Neural progenitor cell (in vitro differentiated cells): Measurements from ENCODE around the gene SND1. TPM values are rescaled to one million over a fixed set of nuclear protein-coding genes. Genes with fewer than 3 reads are reported as not detected.

Experiments used
- DNase-seq: peaks from one replicate; pipeline ENCODE4 v3.0.0-alpha.2; 2016; ENCODE audit warnings: low spot score
- H2AFZ ChIP-seq: fragments of 200-600 bp; sonication (generic); replicated peaks from 2 replicates; pipeline ENCODE4 v1.6.1; 2016; ENCODE audit warnings: antibody characterized with exemption
- H3F3A ChIP-seq: fragments of 200-600 bp; sonication (generic); 2 replicates; pipeline ENCODE4 v1.6.1; 2016; ENCODE audit warnings: antibody characterized with exemption, low read depth
- H3K27ac ChIP-seq: fragments of 200-600 bp; sonication (generic); 2 replicates; pipeline ENCODE4 v1.5.1; 2016; ENCODE audit warnings: mild to moderate bottlenecking
- H3K27me3 ChIP-seq: fragments of 200-600 bp; sonication (generic); 2 replicates; pipeline ENCODE4 v1.6.1; 2016; ENCODE audit warnings: mild to moderate bottlenecking, moderate library complexity
- H3K36me3 ChIP-seq: fragments of 200-600 bp; sonication (generic); 2 replicates; pipeline ENCODE4 v1.5.1; 2016
- H3K4me1 ChIP-seq: fragments of 200-600 bp; sonication (generic); 2 replicates; pipeline ENCODE4 v1.6.1; 2016; ENCODE audit warnings: mixed run types
- H3K4me2 ChIP-seq: fragments of 200-600 bp; sonication (generic); 2 replicates; pipeline ENCODE4 v1.6.1; 2016
- H3K4me3 ChIP-seq: fragments of 200-600 bp; sonication (generic); 2 replicates; pipeline ENCODE4 v1.5.1; 2016
- H3K79me2 ChIP-seq: fragments of 200-600 bp; sonication (generic); 2 replicates; pipeline ENCODE4 v1.6.1; 2016; ENCODE audit warnings: low read depth
- H3K9ac ChIP-seq: fragments of 200-600 bp; sonication (generic); 2 replicates; pipeline ENCODE4 v1.6.1; 2016
- H3K9me3 ChIP-seq: fragments of 200-600 bp; sonication (generic); 2 replicates; pipeline ENCODE4 v1.5.1; 2016; ENCODE audit warnings: low read depth
- H4K20me1 ChIP-seq: fragments of 200-600 bp; sonication (generic); 2 replicates; pipeline ENCODE4 v1.6.1; 2016; ENCODE audit warnings: low read depth
- H3K27ac Mint-ChIP-seq: 3 replicates; pipeline ENCODE4 v1.8.0; 2021; ENCODE audit warnings: mixed read lengths
- H3K27me3 Mint-ChIP-seq: 2 replicates; pipeline ENCODE4 v1.8.0; 2022; ENCODE audit warnings: low read depth, mild to moderate bottlenecking, inconsistent platforms, moderate library complexity, mixed read lengths; ENCODE audit not compliant: insufficient read depth
- H3K36me3 Mint-ChIP-seq: 3 replicates; pipeline ENCODE4 v1.8.0; 2021; ENCODE audit warnings: mixed read lengths
- H3K4me1 Mint-ChIP-seq: 3 replicates; pipeline ENCODE4 v1.8.0; 2021; ENCODE audit warnings: mixed read lengths
- H3K4me3 Mint-ChIP-seq: 3 replicates; pipeline ENCODE4 v1.8.0; 2021; ENCODE audit warnings: mild to moderate bottlenecking, moderate library complexity, mixed read lengths
- H3K9me3 Mint-ChIP-seq: 3 replicates; pipeline ENCODE4 v1.8.0; 2020; ENCODE audit warnings: mixed read lengths
- CTCF ChIP-seq: fragments of 200-600 bp; sonication (generic); IDR thresholded peaks from 2 replicates; pipeline ENCODE4 v1.5.1; 2017; ENCODE audit warnings: antibody characterized with exemption, mild to moderate bottlenecking
- EZH2 ChIP-seq: fragments of 200-600 bp; sonication (generic); IDR thresholded peaks from 2 replicates; pipeline ENCODE4 v1.6.1; 2017; ENCODE audit warnings: antibody characterized with exemption, mild to moderate bottlenecking, moderate library complexity
- EZH2phosphoT487 ChIP-seq: fragments of 200-600 bp; sonication (generic); IDR thresholded peaks from 2 replicates; pipeline ENCODE4 v1.6.1; 2017; ENCODE audit warnings: antibody characterized with exemption
- total RNA-seq: library from RNA; depleted of rRNA; stranded (reverse); fragments of >200 nt; gene quantifications from 2 replicates; pipeline ENCODE4 v1.2.3, GENCODE V29; 2015; ENCODE audit warnings: low replicate concordance

SND1 gene
- total RNA-seq, 1 donor from 2014 or later, result 154 TPM

GRCh38 chr7:127986581-127987521 is 334.9 kb downstream of the SND1 start:
- no peak for DNase-seq
- H3K27ac ChIP-seq, result no peak overlapping the region
- H3K4me2 ChIP-seq, result no peak overlapping the region

GRCh38 chr7:127988751-127989150 is 336.8 kb downstream of the SND1 start:
- Histone ChIP-seq H3K4me3 (no peak overlapping the region), H3K9ac (no peak overlapping the region), H3K36me3 (no peaks in the 10 kb centered on the region), H3K9me3 (no peaks in the 10 kb centered on the region), H3K79me2 (no peaks in the 10 kb centered on the region), H3K27me3 (no peaks in the 10 kb centered on the region), H4K20me1 (no peaks in the 10 kb centered on the region), H2AFZ (no peak overlapping the region), H3F3A (no peaks in the 10 kb centered on the region), H3K4me1 (peaks cover 29% of the 10 kb centered on the region), H3K4me2 (peak overlapping the region; percentile 2), H3K27ac (no peak overlapping the region)
- Mint-ChIP-seq H3K9me3 (no peaks in the 10 kb centered on the region), H3K27ac (no peak overlapping the region), H3K27me3 (peaks cover 2% of the 10 kb centered on the region), H3K36me3 (peaks cover 14% of the 10 kb centered on the region), H3K4me1 (peaks cover 33% of the 10 kb centered on the region), H3K4me3 (no peak overlapping the region)
- no peak for DNase-seq
- no peak for TF ChIP-seq EZH2
- no peak for TF ChIP-seq EZH2phosphoT487
- no peak for TF ChIP-seq CTCF

More at GRCh38 chr7:127986581-127987521, 334.9 kb downstream of the SND1 start:
- no peaks in the 10 kb centered on the region for H4K20me1 ChIP-seq
- Mint-ChIP-seq H3K36me3 (peaks cover 10% of the 10 kb centered on the region), H3K4me3 (no peak overlapping the region), H3K9me3 (no peaks in the 10 kb centered on the region), H3K27ac (peak overlapping the region; percentile 18), H3K27me3 (peaks cover 2% of the 10 kb centered on the region), H3K4me1 (peaks cover 37% of the 10 kb centered on the region)
- H3K79me2 ChIP-seq, result no peaks in the 10 kb centered on the region
- H3K27me3 ChIP-seq, result no peaks in the 10 kb centered on the region
- no peak overlapping the region for H3K9ac ChIP-seq
- H3K4me3 ChIP-seq, result no peak overlapping the region
- H3K4me1 ChIP-seq, result peaks cover 40% of the 10 kb centered on the region
- no peaks in the 10 kb centered on the region for H3F3A ChIP-seq
- TF ChIP-seq CTCF (no peak), EZH2 (no peak), EZH2phosphoT487 (no peak)
- no peaks in the 10 kb centered on the region for H3K9me3 ChIP-seq
- H3K36me3 ChIP-seq, result no peaks in the 10 kb centered on the region
- H2AFZ ChIP-seq, result no peak overlapping the region

GRCh38 chr7:127993317-127993716 is 341.3 kb downstream of the SND1 start:
- Mint-ChIP-seq H3K27ac (no peak overlapping the region), H3K27me3 (no peaks in the 10 kb centered on the region), H3K4me3 (no peak overlapping the region), H3K36me3 (peaks cover 13% of the 10 kb centered on the region), H3K4me1 (peaks cover 36% of the 10 kb centered on the region), H3K9me3 (no peaks in the 10 kb centered on the region)
- Histone ChIP-seq H4K20me1 (peaks cover 7% of the 10 kb centered on the region), H3K27ac (no peak overlapping the region), H3K79me2 (no peaks in the 10 kb centered on the region), H3K36me3 (no peaks in the 10 kb centered on the region), H3K9ac (no peak overlapping the region), H3K9me3 (no peaks in the 10 kb centered on the region), H3K4me1 (peaks cover 30% of the 10 kb centered on the region), H2AFZ (no peak overlapping the region), H3F3A (peaks cover 7% of the 10 kb centered on the region), H3K27me3 (no peaks in the 10 kb centered on the region), H3K4me2 (no peak overlapping the region), H3K4me3 (no peak overlapping the region)
- no peak for DNase-seq
- no peak for TF ChIP-seq EZH2phosphoT487
- no peak for TF ChIP-seq CTCF
- no peak for TF ChIP-seq EZH2
